Stimulated activated CD8-positive, alpha-beta memory T cell treated with anti-CD3 and anti-CD28 coated beads, Interleukin-4, amount 100 ng/mL, for 1 hour (primary cell): ENCODE measurements around the gene ZDHHC8.
A peak's percentile ranks its signal among the peaks of the same experiment; 100 is the strongest.

Experiments
- DNase-seq, 2 donors: peaks; one replicate each; pipeline ENCODE4 v3.0.0-alpha.2; 2020; ENCODE audit warnings: low read depth in 2 of 2, low spot score in 1 of 2

Gene ZDHHC8

DNA sequence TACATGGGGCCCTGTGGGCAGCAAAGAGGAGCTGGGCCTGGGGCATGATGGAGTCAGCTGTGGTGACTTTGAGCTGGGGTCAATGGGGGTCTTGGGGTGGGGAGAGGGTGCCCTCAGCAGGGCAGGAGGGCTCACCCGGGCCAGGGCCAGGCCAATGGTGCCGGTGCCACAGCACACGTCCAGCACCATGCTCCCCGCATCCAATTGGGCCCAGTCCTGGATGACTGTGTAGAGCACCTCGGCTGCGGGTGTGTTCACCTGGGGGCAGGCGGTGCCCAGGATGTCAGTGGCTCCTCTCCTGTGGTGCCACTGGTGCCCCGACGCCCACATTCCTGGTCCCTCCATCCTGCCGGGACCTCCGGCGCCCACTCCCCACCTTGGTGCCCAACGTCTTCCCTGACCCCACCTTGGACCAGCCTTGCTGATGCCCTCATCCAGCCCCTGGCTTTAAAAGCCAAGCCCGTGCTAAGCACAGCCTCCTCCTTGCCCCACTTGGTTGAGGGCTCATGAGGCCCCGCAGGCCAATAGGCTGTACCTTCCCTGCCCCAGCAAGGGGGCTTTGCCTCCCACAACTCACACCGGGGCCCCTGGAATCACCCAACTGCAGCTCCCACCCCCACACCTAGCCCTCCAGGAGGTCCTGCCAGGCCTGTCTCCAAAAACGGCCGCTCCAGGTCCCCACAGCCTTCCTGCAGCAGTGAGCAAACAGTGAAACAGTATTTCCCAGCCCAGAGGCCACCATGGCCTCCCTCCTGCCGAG, 17.9 kb upstream of the ZDHHC8 start:
- no peak for DNase-seq

DNA sequence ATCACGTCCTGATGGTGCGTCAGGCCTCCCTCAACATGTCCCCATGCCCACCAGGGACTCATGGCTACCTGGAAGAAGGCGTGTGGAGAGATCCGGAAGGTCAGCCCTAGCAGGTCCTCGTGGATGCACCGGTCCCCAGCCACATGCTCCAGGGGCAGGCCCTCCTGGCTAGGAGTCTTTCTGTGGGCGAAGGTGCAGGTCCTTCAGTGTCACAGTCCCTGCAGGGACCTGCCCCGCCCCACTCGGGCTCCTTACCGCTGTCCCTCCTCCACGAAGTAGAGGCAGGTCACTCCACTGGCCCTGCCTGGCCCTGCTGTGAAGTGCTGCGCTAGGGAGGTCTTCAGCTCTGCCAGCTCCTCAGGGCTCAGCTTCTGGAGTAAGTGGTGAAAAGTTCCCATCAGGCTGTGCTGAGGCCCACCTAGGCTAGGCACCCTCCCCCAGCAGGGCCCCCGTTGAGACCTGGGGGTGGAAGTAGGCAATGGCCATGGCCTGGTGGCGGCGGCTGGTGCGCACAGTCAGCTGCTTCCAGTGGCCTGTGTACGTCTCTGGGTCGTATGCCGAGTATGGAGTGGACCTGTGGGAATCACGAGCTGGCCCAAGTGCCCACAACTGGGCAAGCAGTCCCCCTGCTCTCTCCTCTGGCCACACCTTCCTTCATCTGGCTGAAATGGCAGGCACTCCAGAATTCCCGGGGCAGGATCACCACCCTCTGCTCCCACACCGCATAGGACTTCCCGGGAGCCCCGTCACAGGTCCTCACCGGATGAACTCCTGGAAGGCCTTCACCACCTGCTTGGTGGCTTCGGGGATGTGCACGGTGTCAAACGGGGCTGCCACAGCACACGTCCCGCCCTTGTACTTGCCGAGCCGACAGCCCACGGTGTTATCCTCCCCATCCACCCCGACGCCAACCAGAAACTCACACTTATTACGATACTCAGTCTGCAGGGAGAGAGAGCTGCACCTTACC, 16.8 kb upstream of the ZDHHC8 start:
- no peak for DNase-seq

- no peak for DNase-seq
Measured at GRCh38 chr22:20115691-20116375, 15.8 kb upstream of the ZDHHC8 start, which contains the start of gene RANBP1. Gene RANBP1, plus strand, starts transcription at chr22:20116104. Its CDS starts 81 bp downstream, at chr22:20116185.

- no peak for DNase-seq
Measured at GRCh38 chr22:20116376-20116950, 15.1 kb upstream of the ZDHHC8 start.

GRCh38 chr22:20116951-20117632, 14.5 kb upstream of the ZDHHC8 start, which contains the start of gene TRMT2A:
Gene TRMT2A, minus strand, starts transcription at chr22:20117226. Its CDS starts 320 bp downstream, at chr22:20116906.
- DNase-seq, result peak; percentile 93 to 96

DNA sequence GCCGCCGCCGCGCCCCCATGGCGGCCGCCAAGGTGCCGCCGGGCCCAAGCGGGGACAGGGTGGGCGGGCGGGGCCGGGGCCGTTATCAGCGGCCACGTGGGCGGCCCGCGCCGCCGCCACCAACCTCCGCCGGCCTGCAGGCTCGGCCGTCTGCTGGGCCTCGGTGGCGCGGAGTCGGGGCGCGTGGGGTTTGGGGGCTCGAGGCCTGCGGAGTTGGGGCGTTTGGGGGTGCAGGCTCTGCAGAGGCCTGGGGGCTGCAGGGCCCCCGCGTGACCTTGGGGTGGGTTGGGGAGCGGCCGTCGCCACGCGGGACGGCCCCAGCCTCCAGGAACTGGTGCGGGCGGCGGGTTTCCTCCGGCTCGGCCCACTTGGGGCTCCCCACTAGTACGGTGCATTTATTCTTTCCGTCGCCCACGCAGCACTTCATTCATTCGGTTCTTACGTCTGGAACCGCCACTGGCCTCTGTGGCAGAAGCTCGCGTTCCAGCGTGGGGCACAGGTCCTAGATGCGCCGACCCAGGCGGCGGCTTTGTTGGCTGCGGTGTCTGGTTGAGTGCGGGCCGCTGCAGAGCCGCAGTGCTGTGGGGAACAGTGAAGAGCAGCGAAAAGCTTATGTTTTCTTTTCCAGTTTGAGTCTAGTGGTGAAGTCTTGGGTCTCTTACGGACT, 13.8 kb upstream of the ZDHHC8 start:
- DNase-seq, result no peak

- no peak for DNase-seq
Measured at GRCh38 chr22:20118300-20119020, 13.1 kb upstream of the ZDHHC8 start.

GRCh38 chr22:20121856-20122415, 9.7 kb upstream of the ZDHHC8 start:
- no peak for DNase-seq

GRCh38 chr22:20123366-20124082, 8.1 kb upstream of the ZDHHC8 start:
- DNase-seq, result no peak

GRCh38 chr22:20124083-20124787, 7.4 kb upstream of the ZDHHC8 start:
- no peak for DNase-seq

DNA sequence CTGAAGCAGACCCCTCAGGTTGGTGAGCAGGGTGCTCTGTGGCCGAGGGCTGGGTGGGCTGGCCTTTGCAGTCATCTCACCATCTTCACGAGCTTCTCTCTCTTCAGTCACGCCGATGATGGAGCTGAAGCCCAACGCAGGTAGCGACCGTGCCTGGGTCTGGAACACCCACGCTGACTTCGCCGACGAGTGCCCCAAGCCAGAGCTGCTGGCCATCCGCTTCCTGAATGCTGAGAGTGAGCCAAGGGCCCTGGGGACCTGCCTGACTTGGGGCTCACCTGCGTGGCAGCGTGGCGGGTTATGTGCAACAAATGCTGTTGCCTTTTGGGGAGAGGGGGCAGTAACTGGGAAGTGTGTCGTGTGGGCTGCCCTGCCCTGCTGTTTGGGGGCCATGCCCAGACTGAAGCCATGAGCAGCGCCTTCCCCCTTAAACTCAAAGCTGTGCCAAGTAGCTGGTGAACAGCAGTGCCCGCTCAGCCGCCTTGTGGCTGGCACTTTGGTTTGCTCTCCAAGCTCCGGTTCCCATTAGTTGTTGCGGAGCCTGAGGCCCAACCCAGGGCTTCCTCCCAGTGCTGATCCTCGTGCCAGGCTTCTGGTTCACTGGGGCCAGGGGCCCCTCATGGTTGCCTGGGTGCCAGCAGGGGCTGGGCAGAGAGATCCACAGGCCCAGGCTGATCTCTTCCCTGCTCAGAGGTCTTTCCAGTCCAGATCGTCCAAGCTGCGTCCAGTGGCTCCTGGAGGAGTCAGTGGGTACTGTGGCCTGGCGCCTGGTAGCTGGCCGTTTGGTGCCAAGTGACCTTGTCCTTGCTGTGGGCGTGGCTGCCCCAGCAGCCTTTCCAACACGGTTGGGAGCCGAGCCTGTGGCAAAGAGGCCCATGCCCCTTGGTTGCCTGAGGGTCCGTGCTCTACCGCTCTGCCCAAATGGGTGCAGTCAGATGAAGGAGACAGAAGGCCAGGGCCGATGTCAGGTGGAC, 6.1 kb upstream of the ZDHHC8 start:
- DNase-seq, result no peak

- no peak for DNase-seq
Measured at GRCh38 chr22:20126284-20127029, 5.1 kb upstream of the ZDHHC8 start.

GRCh38 chr22:20127318-20127868, 4.2 kb upstream of the ZDHHC8 start:
- DNase-seq, result no peak

DNA sequence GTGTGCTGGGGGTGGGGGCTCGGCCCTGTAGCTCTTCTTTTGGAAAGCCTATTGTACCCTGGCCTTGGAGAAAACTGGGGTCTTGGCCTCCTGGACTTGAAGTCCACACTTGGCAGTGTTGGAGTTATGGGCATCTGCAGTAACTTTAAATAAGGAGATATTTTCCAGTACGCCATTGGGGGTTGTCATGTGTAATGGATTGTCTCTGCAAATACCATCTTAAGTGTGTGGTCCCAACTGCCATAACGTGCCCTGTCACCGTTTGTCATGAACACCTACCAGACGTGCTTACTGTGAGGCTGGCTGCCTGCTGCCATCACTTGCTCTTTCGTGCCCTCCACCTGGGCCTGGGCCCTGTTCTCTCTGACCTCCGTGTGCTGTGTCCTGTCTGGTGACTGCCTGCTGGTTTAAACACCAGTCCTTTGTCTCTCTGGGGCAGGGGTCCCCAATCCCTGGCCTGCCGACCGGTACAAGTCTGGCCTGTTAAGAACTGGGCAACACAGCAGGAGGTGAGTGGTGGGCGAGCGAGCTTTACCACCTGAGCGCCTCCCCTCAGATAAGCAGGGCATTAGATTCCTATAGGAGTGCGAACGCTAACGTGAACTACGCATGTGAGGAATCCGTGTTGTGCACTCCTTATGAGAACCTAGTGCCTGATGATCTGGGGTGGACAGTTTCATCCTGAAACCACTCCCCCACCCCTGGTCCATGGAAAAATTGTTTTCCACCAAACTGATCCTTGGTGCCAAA, 3.6 kb upstream of the ZDHHC8 start:
- no peak for DNase-seq

DNA sequence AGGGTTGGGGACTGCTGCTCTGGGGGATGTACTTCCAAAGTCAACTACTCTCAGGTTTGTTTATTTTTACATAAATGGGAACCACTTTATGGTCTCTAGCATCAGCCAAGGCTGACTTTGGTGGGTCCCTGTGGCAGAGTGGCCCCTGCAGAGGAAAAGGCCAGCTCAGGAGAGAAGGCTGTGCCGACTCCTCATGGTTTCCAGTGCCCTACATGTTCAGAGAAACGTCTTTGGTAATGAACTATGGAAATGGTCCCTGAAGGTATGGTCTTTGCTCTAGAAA, 3.0 kb upstream of the ZDHHC8 start:
- no peak for DNase-seq
